GM10266 (cell line): Measurements from ENCODE around the gene LAMTOR2.

Experiments used
- DNase-seq: peaks from one replicate; pipeline ENCODE4 v3.0.0; 2012; ENCODE audit errors: extremely low spot score
- TF ChIP-seq, protein P1 (sequence below): IDR thresholded peaks from 2 replicates; pipeline ENCODE4 v1.5.1; 2012; ENCODE audit warnings: mild to moderate bottlenecking, low read depth; ENCODE audit not compliant: control insufficient read depth, insufficient read depth; ENCODE audit errors: missing control alignments

LAMTOR2 gene

DNA sequence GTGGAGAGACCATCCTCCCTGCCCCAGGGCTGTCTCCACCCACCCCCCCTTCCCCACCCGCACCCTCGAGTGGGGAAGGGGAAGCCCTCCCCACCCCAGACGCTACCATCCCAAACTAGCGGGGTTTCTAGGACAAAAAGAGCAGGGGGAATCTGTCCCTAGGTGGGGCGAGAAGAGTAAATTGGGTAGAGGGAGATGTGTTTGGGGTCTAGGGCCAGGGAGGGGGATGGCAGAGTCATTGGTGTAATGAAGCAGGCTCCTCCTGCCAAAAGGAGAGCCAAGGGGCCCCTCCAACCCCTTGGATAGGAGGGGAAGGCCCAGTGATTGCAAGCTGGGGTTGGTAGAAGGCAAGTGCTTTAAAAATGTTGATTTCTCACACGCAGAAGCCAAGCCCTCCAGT lies 17.7 kb downstream of the LAMTOR2 start:
- TF ChIP-seq, protein P1, sequence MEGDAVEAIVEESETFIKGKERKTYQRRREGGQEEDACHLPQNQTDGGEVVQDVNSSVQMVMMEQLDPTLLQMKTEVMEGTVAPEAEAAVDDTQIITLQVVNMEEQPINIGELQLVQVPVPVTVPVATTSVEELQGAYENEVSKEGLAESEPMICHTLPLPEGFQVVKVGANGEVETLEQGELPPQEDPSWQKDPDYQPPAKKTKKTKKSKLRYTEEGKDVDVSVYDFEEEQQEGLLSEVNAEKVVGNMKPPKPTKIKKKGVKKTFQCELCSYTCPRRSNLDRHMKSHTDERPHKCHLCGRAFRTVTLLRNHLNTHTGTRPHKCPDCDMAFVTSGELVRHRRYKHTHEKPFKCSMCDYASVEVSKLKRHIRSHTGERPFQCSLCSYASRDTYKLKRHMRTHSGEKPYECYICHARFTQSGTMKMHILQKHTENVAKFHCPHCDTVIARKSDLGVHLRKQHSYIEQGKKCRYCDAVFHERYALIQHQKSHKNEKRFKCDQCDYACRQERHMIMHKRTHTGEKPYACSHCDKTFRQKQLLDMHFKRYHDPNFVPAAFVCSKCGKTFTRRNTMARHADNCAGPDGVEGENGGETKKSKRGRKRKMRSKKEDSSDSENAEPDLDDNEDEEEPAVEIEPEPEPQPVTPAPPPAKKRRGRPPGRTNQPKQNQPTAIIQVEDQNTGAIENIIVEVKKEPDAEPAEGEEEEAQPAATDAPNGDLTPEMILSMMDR = no peak
- DNase-seq = no peak

DNA sequence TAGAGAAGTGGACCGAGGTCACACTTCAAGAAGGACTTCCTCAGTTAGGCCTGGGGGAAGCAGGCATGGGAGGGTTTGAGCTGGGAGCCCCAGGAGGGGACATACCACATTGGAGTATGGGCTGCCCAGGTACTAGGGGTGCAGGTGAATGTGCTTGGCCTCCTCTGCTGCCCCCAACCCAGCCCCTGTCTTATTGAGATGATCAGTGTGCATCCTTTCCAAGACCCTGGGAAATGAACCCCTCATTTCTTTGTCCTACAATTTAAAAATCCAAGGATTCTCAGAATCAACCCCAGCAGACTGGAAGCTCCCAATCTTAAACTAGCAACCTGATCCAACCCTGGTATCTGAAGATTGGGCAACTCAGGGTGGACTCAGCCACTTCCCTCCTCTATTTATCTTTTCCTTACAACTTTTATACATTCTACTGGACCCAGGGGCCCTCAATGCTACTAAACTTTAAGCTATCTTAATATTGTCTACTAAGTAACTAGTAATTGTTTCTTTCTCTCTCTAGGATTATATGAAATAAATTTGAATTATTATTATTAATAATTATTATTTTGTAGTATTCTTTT lies 18.6 kb downstream of the LAMTOR2 start:
- TF ChIP-seq, protein P1 = no peak
- no peak for DNase-seq

DNA sequence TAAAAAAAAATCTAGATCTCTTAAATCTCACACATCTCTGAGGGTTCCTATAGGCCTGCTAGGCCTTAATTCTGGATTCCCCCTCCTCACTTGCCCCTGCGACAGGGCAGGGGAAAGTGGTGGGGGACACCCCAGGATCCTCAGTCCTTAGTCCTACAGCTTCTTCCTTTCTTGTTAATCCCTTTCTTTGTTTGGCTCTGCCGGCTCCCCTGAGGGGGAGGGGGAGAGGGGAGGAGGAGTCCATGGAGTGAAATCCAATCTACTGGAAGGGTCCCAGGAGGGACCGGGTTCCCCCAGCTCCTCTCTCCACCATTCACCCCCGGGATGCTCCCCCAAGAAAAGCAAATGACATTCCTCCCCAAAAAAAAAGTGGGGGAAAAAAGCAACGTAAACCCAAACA lies 19.2 kb downstream of the LAMTOR2 start:
- TF ChIP-seq, protein P1 = no peak
- DNase-seq = no peak

DNA sequence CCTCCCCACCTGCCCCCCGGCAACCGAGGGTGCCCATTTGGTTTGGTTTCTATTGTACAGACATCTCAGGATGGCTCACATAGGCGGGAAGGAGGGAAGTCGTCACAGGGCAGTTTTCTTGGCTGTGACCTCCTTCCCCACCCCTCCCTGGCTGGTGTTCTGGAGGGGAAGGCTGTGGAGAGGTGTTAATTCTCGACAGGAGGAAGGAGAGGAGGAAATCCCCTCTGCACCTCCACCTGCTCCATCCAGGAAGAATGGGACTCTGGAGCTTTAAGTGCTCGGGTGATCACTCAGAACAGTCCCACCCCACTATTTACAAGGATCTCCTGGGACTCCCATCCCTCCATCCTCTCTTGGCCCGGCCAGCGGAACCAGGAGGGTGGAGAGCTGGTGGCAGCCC lies 20.1 kb downstream of the LAMTOR2 start:
- TF ChIP-seq, protein P1 = no peak
- no peak for DNase-seq

DNA sequence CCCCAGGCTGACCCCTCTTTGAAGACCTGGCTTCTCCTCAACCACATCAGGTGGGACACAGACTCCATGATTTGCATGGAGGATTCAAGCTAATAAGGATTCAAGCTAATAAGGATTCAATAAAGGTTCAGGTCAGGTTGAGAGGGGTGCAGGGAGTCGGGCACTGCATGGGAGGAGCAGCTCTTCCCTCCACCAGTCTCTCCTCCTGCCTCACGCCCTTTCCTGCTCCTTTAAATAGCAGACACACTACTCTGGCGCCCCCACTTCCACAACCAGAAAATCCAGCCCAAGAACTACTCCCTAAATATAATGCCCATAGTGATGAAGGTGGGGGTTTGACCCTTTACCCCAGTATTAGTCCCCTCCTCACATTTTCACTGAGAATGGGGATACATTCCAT lies 20.6 kb downstream of the LAMTOR2 start:
- no peak for DNase-seq
- TF ChIP-seq, protein P1 = no peak

DNA sequence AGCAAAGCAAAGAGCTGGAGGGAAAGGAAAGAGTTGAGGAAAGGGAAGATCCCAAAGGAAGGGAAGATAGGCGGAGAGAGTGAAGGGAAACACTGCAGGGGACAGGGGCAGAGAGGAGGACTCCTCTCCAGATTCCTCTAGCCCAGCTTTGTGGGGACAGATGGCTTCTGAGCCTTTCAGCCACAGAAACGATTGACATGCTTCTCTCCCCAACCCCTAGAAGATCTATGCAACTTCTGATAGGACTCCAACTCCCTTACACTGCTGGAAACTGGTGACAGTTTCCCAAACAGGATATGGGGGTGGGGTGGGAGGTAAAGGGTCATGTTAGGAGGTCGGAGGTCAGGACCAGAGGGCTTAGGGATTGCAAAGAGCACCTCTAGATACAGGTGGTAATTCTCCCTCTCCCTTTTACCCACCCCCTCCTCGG lies 21.2 kb downstream of the LAMTOR2 start:
- TF ChIP-seq, protein P1 = no peak

DNA sequence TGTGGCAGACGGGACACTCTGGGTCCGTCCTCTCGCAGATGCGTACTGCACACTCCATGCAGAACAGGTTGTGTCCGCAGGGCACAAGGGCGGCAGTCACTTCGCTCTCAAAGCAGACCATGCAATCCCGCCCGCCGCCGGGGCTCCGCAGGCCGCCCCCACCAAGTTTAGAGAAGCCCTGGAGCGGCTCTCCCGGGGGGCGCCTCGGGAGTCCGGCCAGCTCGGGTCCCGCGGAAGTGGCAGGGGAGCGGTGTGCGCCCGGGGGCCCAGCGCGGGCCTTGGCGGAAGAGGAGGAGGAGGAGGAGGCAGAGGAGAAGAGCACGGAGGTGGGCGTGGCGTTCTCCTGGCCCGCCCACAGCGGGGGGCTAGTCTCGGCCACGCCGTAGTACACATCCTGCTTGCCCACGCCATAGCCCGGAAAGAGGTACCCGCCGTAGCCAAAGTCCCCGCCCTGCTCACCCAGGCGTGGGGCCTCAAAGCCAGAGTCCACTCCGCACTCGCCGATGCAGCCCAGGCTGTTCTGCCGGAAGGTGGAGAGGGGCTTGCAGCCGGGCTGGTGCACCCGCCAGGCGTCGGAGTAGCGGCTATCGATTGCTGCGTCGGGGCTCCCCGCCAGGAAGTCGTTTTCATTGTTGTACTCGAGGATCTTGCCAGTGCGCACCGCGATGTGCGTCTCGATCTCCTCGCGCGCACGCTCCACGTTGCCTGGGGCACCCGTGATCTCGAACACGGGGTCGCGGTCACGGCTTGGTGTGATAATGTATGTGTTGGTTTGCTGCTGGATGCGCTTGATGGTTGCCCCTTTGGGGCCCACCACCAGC lies 22.2 kb downstream of the LAMTOR2 start:
- TF ChIP-seq, protein P1 = no peak
- peak; percentile 87 for DNase-seq

More for the DNA sequence above, 21.2 kb downstream of the LAMTOR2 start:
- DNase-seq = no peak
